ENCODE measurements around the gene ZDHHC14.

Gene ZDHHC14

GRCh38 chr6:157514659-157515496, 133.9 kb downstream of the ZDHHC14 start:
- H3K9ac ChIP-seq (ENCODE audit: insufficient read length, low read depth): no peak overlapping the region
- H3K27me3 ChIP-seq (ENCODE audit: insufficient read depth, insufficient read length): no peaks in the 10 kb centered on the region
- peaks cover 3% of the 10 kb centered on the region for H3K4me1 ChIP-seq (ENCODE audit: insufficient read depth, insufficient read length)
- H3K9me3 ChIP-seq (ENCODE audit: insufficient read depth, low read length): no peaks in the 10 kb centered on the region
- H3K4me3 ChIP-seq (ENCODE audit: insufficient read length, low read depth): no peak overlapping the region
- no peaks in the 10 kb centered on the region for H3K36me3 ChIP-seq (ENCODE audit: insufficient read depth, insufficient read length, low read length)
- TF ChIP-seq ZNF274 (IDR thresholded peaks at IDR 0.05; ENCODE audit: low read depth, low read length) (no peak), SUZ12 (IDR thresholded peaks at IDR 0.05; ENCODE audit: extremely low read depth, insufficient read depth, insufficient read length) (no peak), YY1 (IDR thresholded peaks at IDR 0.05; ENCODE audit: insufficient read depth, insufficient read length) (no peak)
- DNase-seq (ENCODE audit: low read depth, low spot score): no peak

GRCh38 chr6:157516319-157517026, 135.5 kb downstream of the ZDHHC14 start:
- no peak for DNase-seq (ENCODE audit: low read depth, low spot score)
- Histone ChIP-seq H3K4me1 (ENCODE audit: insufficient read depth, insufficient read length) (peaks cover 3% of the 10 kb centered on the region), H3K9me3 (ENCODE audit: insufficient read depth, low read length) (no peaks in the 10 kb centered on the region), H3K4me3 (ENCODE audit: insufficient read length, low read depth) (no peak overlapping the region), H3K36me3 (ENCODE audit: insufficient read depth, insufficient read length, low read length) (no peaks in the 10 kb centered on the region), H3K27me3 (ENCODE audit: insufficient read depth, insufficient read length) (no peaks in the 10 kb centered on the region), H3K9ac (ENCODE audit: insufficient read length, low read depth) (no peak overlapping the region)
- TF ChIP-seq YY1 (IDR thresholded peaks at IDR 0.05; ENCODE audit: insufficient read depth, insufficient read length) (no peak), SUZ12 (IDR thresholded peaks at IDR 0.05; ENCODE audit: extremely low read depth, insufficient read depth, insufficient read length) (no peak), ZNF274 (IDR thresholded peaks at IDR 0.05; ENCODE audit: low read depth, low read length) (no peak)

GRCh38 chr6:157517601-157518359, 136.8 kb downstream of the ZDHHC14 start:
- Histone ChIP-seq H3K4me1 (ENCODE audit: insufficient read depth, insufficient read length) (peaks cover 3% of the 10 kb centered on the region), H3K9me3 (ENCODE audit: insufficient read depth, low read length) (no peaks in the 10 kb centered on the region), H3K9ac (ENCODE audit: insufficient read length, low read depth) (no peak overlapping the region), H3K4me3 (ENCODE audit: insufficient read length, low read depth) (no peak overlapping the region), H3K27me3 (ENCODE audit: insufficient read depth, insufficient read length) (no peaks in the 10 kb centered on the region), H3K36me3 (ENCODE audit: insufficient read depth, insufficient read length, low read length) (no peaks in the 10 kb centered on the region)
- TF ChIP-seq ZNF274 (IDR thresholded peaks at IDR 0.05; ENCODE audit: low read depth, low read length) (no peak), SUZ12 (IDR thresholded peaks at IDR 0.05; ENCODE audit: extremely low read depth, insufficient read depth, insufficient read length) (no peak), YY1 (IDR thresholded peaks at IDR 0.05; ENCODE audit: insufficient read depth, insufficient read length) (no peak)
- no peak for DNase-seq (ENCODE audit: low read depth, low spot score)

GRCh38 chr6:157518397-157519250, 137.6 kb downstream of the ZDHHC14 start:
- no peak for DNase-seq (ENCODE audit: low read depth, low spot score)
- H3K4me1 ChIP-seq (ENCODE audit: insufficient read depth, insufficient read length): peaks cover 3% of the 10 kb centered on the region

GRCh38 chr6:157519255-157520116, 138.5 kb downstream of the ZDHHC14 start:
- Histone ChIP-seq H3K4me1 (ENCODE audit: insufficient read depth, insufficient read length) (peaks cover 3% of the 10 kb centered on the region), H3K9ac (ENCODE audit: insufficient read length, low read depth) (no peak overlapping the region), H3K36me3 (ENCODE audit: insufficient read depth, insufficient read length, low read length) (no peaks in the 10 kb centered on the region), H3K4me3 (ENCODE audit: insufficient read length, low read depth) (no peak overlapping the region), H3K27me3 (ENCODE audit: insufficient read depth, insufficient read length) (no peaks in the 10 kb centered on the region), H3K9me3 (ENCODE audit: insufficient read depth, low read length) (no peaks in the 10 kb centered on the region)
- TF ChIP-seq YY1 (IDR thresholded peaks at IDR 0.05; ENCODE audit: insufficient read depth, insufficient read length) (no peak), ZNF274 (IDR thresholded peaks at IDR 0.05; ENCODE audit: low read depth, low read length) (no peak), SUZ12 (IDR thresholded peaks at IDR 0.05; ENCODE audit: extremely low read depth, insufficient read depth, insufficient read length) (no peak)
- DNase-seq (ENCODE audit: low read depth, low spot score): no peak

More at GRCh38 chr6:157518397-157519250, 137.6 kb downstream of the ZDHHC14 start:
- Histone ChIP-seq H3K27me3 (ENCODE audit: insufficient read depth, insufficient read length) (no peaks in the 10 kb centered on the region), H3K36me3 (ENCODE audit: insufficient read depth, insufficient read length, low read length) (no peaks in the 10 kb centered on the region), H3K9ac (ENCODE audit: insufficient read length, low read depth) (no peak overlapping the region), H3K4me3 (ENCODE audit: insufficient read length, low read depth) (no peak overlapping the region), H3K9me3 (ENCODE audit: insufficient read depth, low read length) (no peaks in the 10 kb centered on the region)
- no peak for TF ChIP-seq YY1 (IDR thresholded peaks at IDR 0.05; ENCODE audit: insufficient read depth, insufficient read length)
- no peak for TF ChIP-seq ZNF274 (IDR thresholded peaks at IDR 0.05; ENCODE audit: low read depth, low read length)
- TF ChIP-seq SUZ12 (IDR thresholded peaks at IDR 0.05; ENCODE audit: extremely low read depth, insufficient read depth, insufficient read length): no peak

- no peak for DNase-seq (ENCODE audit: low read depth, low spot score)
These were observed 139.1 kb downstream of the ZDHHC14 start for GRCh38 chr6:157520117-157520406.

More at GRCh38 chr6:157520117-157520406, 139.1 kb downstream of the ZDHHC14 start:
- Histone ChIP-seq H3K4me3 (ENCODE audit: insufficient read length, low read depth) (no peak overlapping the region), H3K27me3 (ENCODE audit: insufficient read depth, insufficient read length) (no peaks in the 10 kb centered on the region), H3K9me3 (ENCODE audit: insufficient read depth, low read length) (no peaks in the 10 kb centered on the region; the same call in 1 of the 2 replicates), H3K9ac (ENCODE audit: insufficient read length, low read depth) (no peak overlapping the region), H3K36me3 (ENCODE audit: insufficient read depth, insufficient read length, low read length) (no peaks in the 10 kb centered on the region), H3K4me1 (ENCODE audit: insufficient read depth, insufficient read length) (peaks cover 3% of the 10 kb centered on the region)
- TF ChIP-seq YY1 (IDR thresholded peaks at IDR 0.05; ENCODE audit: insufficient read depth, insufficient read length) (no peak), SUZ12 (IDR thresholded peaks at IDR 0.05; ENCODE audit: extremely low read depth, insufficient read depth, insufficient read length) (no peak), ZNF274 (IDR thresholded peaks at IDR 0.05; ENCODE audit: low read depth, low read length) (no peak)
